Nephron progenitor cell (in vitro differentiated cells): Measurements from ENCODE around the gene SLC6A12.
"Not testable (repeated sequence)": the region's sequence is repeated elsewhere in the genome, so short reads cannot be mapped to it uniquely, and the experiment has no call there.

ENCODE experiments used
- DNase-seq: peaks from one replicate; pipeline ENCODE4 v3.0.0; 2021
- H3K27ac Mint-ChIP-seq: 2 replicates; pipeline ENCODE4 v1.8.0; 2021; ENCODE audit warnings: mild to moderate bottlenecking, moderate library complexity, mixed read lengths
- H3K27me3 Mint-ChIP-seq: 2 replicates; pipeline ENCODE4 v1.8.0; 2021; ENCODE audit warnings: mild to moderate bottlenecking, low read depth, mixed read lengths; ENCODE audit not compliant: poor library complexity
- H3K36me3 Mint-ChIP-seq: 2 replicates; pipeline ENCODE4 v1.8.0; 2021; ENCODE audit warnings: low read depth, mixed read lengths
- H3K4me1 Mint-ChIP-seq: 2 replicates; pipeline ENCODE4 v1.8.0; 2021; ENCODE audit warnings: mixed read lengths
- H3K4me3 Mint-ChIP-seq: 2 replicates; pipeline ENCODE4 v1.8.0; 2021; ENCODE audit warnings: mild to moderate bottlenecking, moderate library complexity, mixed read lengths
- H3K9me3 Mint-ChIP-seq: 2 replicates; pipeline ENCODE4 v1.8.0; 2021; ENCODE audit warnings: mild to moderate bottlenecking, moderate library complexity, mixed read lengths
- CTCF ChIP-seq: fragments of 200-600 bp; sonication (generic); IDR thresholded peaks from 2 replicates; pipeline ENCODE4 v1.5.0; 2021; ENCODE audit warnings: antibody characterized with exemption

SLC6A12 gene

GRCh38 chr12:238116-238515, 24.2 kb upstream of the SLC6A12 start:
- Mint-ChIP-seq H3K36me3 (peaks cover 5% of the 10 kb centered on the region), H3K9me3 (peaks cover 43% of the 10 kb centered on the region), H3K4me3 (no peak overlapping the region), H3K4me1 (peaks cover 8% of the 10 kb centered on the region), H3K27me3 (peaks cover 15% of the 10 kb centered on the region), H3K27ac (no peak overlapping the region)
- no peak for TF ChIP-seq CTCF
- DNase-seq = no peak

GRCh38 chr12:237026-237815, 23.3 kb upstream of the SLC6A12 start:
- Mint-ChIP-seq H3K36me3 (peaks cover 5% of the 10 kb centered on the region), H3K27me3 (peaks cover 8% of the 10 kb centered on the region), H3K9me3 (peaks cover 43% of the 10 kb centered on the region), H3K4me1 (peaks cover 17% of the 10 kb centered on the region), H3K27ac (no peak overlapping the region), H3K4me3 (no peak overlapping the region)
- TF ChIP-seq CTCF = no peak
- no peak for DNase-seq

- Mint-ChIP-seq H3K4me1 (peaks cover 21% of the 10 kb centered on the region), H3K27me3 (peaks cover 8% of the 10 kb centered on the region), H3K9me3 (peaks cover 43% of the 10 kb centered on the region), H3K27ac (no peak overlapping the region), H3K36me3 (peaks cover 5% of the 10 kb centered on the region), H3K4me3 (no peak overlapping the region)
- TF ChIP-seq CTCF = no peak
- DNase-seq = no peak
Observed at GRCh38 chr12:236445-236844, 22.5 kb upstream of the SLC6A12 start.

GRCh38 chr12:235967-236366, 22.0 kb upstream of the SLC6A12 start:
- Mint-ChIP-seq H3K4me1 (peaks cover 26% of the 10 kb centered on the region), H3K9me3 (peaks cover 43% of the 10 kb centered on the region)
- not testable (repeated sequence) for H3K27ac Mint-ChIP-seq, DNase-seq, H3K36me3 Mint-ChIP-seq, H3K27me3 Mint-ChIP-seq, H3K4me3 Mint-ChIP-seq

- H3K27me3 Mint-ChIP-seq = peaks cover 8% of the 10 kb centered on the region
- DNase-seq = no peak
- peaks cover 36% of the 10 kb centered on the region for H3K4me1 Mint-ChIP-seq
- peaks cover 43% of the 10 kb centered on the region for H3K9me3 Mint-ChIP-seq
- peaks cover 5% of the 10 kb centered on the region for H3K36me3 Mint-ChIP-seq
- H3K4me3 Mint-ChIP-seq = no peak overlapping the region
- no peak for TF ChIP-seq CTCF
- H3K27ac Mint-ChIP-seq = no peak overlapping the region
Observed at GRCh38 chr12:234891-235415, 21.0 kb upstream of the SLC6A12 start.

GRCh38 chr12:234019-234418, 20.1 kb upstream of the SLC6A12 start:
- Mint-ChIP-seq H3K4me1 (peaks cover 45% of the 10 kb centered on the region), H3K27ac (no peak overlapping the region), H3K9me3 (peaks cover 38% of the 10 kb centered on the region), H3K4me3 (no peak overlapping the region), H3K27me3 (peaks cover 7% of the 10 kb centered on the region), H3K36me3 (peaks cover 5% of the 10 kb centered on the region)
- no peak for TF ChIP-seq CTCF
- no peak for DNase-seq
